ENCODE data around the gene ATXN2L. TPM values are rescaled to one million over a fixed set of nuclear protein-coding genes. Genes with fewer than 3 reads are reported as not detected.

ATXN2L gene
- total and polyA plus RNA-seq, 10 of the 15 experiments (the other 5 are each of a cell fraction or from before 2014, with no cell fraction given), result 3.5 to 210 (median 61.1) TPM

- TF ChIP-seq BCLAF1 (IDR thresholded peaks at IDR 0.05), result no peak
- TF ChIP-seq ZBTB4 (CRISPR knock-in tag; IDR thresholded peaks at IDR 0.05), result no peak
- TF ChIP-seq CBX3 (IDR thresholded peaks at IDR 0.05; ENCODE audit: borderline replicate concordance, low read depth), result no peak
- no peak for TF ChIP-seq ZNF274 (IDR thresholded peaks at IDR 0.05; ENCODE audit: insufficient read depth, insufficient read length)
- TF ChIP-seq ZZZ3 (IDR thresholded peaks at IDR 0.05; ENCODE audit: control insufficient read depth, insufficient read length, low read depth), result no peak
- TF ChIP-seq ZSCAN29 (IDR thresholded peaks at IDR 0.05), result peak; percentile 64; the same call in 1 of the 2 replicates
- TF ChIP-seq CREM (IDR thresholded peaks at IDR 0.05; ENCODE audit: low read depth), result peak; percentile 97
- no peak for TF ChIP-seq CEBPB (IDR thresholded peaks at IDR 0.05; ENCODE audit: borderline replicate concordance in 1 of 2, low read depth in 2 of 2, low read length in 2 of 2)
- TF ChIP-seq ASH2L (IDR thresholded peaks at IDR 0.05; ENCODE audit: borderline replicate concordance, low read depth), result no peak
- no peak for TF ChIP-seq ZBTB11 (CRISPR knock-in tag; IDR thresholded peaks at IDR 0.05)
- no peak for TF ChIP-seq USF2 (IDR thresholded peaks at IDR 0.05; ENCODE audit: borderline replicate concordance, low read depth, low read length)
- peak; percentile 88 for TF ChIP-seq NBN (IDR thresholded peaks at IDR 0.05)
- TF ChIP-seq ZBTB40 (IDR thresholded peaks at IDR 0.05; ENCODE audit: borderline replicate concordance), result peak; percentile 69; the same call in 1 of the 2 replicates
Observed at GRCh38 chr16:28822520-28823290, at the start of gene ATXN2L (continued).

Measured in GM12878 (cell line).